ENCODE measurements around the gene OSGEP.

Gene OSGEP

DNA sequence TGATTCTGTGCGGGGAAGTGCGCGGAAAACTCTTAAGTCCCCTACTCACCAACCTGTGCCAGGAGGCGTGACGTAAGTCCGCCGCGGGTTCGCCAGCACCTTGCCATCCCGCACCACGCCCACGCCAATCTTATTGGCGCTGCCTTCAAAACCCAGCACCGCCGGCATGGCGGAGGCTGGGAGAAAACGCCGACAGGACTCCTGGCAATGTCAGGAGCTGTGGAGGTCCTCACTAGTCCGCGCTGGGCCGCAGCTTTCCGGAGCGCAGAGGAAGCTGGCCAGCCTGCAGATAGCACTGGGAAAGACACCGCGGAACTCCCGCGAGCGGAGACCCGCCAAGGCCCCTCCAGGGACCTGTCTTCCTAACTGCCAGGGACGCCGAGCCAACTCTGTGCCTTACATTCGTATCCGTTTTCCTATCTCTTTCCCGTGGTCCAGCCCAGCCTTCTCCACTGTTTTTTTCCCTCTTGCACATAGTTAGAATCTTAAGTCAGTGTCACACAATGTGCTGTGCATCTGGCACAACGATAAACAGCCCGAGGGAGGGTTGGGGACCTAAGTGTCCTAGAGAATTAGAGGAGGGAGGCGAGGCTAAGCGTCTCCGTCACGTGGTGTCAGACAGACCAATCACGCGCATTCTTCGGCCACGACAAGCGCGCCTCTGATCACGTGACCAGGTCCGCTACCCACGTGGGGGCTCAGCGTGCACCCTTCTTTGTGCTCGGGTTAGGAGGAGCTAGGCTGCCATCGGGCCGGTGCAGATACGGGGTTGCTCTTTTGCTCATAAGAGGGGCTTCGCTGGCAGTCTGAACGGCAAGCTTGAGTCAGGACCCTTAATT, at the start of gene OSGEP, which contains the start of gene APEX1:
TSS of gene OSGEP (minus strand) at position 297 of the 839 bp plus-strand sequence. CDS start at position 168, 129 bp downstream.
TSS of gene APEX1 (plus strand) at position 711 of the 839 bp plus-strand sequence. CDS start 420 bp downstream, outside the sequence.
- peak; percentile 98 for DNase-seq

DNA sequence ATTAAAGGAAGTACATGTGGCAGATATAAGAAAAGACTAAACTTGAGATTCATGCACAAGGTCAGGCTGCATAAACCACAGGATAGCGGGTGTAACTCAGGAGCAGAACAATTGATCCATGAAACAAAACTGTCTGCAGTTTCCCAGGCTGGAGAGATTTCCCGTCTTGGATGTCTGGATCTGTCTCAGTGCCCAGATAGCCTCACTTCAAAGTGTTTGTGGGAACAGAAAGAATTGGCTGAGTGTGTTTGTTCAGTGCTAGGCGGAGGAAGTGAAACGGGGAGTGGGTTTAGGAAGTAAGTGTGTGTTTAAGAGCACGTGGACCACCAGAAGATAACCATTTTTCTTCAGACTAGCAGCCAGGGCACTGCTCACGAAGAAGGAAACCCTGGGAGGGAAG, 49.3 kb upstream of the OSGEP start:
- no peak for DNase-seq

DNA sequence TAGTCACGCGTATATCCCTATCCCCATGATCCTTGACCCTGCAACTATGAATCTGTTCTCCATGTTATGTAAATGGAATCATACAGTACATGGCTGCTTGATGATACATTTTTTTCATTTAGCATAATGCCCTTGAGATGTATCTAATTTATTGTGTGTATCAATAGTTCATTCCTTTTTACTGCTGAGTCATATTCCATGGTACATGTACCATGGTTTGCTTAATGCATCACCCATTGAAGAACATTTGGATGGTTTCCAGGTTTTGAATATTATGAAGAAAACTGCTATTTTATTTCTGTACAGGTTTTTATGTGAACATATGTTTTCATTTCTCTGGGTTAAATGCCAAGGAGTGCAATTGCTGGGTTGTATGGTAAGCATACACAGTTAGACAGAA, 46.7 kb upstream of the OSGEP start:
- no peak for DNase-seq

DNA sequence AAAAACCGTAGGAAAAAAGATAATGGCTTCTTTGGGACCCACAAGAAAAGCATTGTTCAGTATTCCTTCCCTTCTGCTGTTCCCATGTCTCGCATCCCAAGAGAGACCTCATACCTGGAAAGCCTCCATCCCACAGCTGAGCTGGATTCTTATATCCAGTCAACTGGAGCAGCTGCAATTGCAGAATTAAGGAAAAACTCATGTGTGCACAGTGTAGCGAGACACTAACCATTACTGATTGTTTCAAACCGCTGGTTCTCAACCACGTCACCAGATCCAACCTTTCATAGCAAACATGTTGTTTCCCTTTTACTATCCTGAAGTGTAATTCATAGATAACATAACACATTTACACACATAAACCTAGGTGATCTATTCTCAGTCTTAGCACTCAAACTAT, 45.3 kb upstream of the OSGEP start:
- DNase-seq = no peak

DNA sequence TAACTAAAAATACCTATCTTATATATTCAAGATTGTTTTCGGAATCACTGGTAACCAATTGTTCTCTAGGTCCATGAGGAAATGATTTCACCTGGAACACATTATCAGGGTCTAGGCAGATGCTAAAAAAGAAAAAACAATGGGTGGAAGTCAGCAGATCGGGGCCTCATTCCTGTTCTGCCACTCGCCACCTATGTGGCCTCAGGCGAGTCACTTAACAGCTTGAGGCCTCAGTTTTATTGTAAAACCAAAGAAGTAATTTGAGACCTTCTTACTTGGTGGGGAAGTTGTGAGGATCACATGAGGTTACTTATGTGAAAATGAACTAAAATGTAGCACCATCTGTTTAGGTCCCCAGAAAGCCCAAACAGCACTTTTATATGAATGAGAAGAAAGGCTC, 44.5 kb upstream of the OSGEP start:
- DNase-seq = no peak

DNA sequence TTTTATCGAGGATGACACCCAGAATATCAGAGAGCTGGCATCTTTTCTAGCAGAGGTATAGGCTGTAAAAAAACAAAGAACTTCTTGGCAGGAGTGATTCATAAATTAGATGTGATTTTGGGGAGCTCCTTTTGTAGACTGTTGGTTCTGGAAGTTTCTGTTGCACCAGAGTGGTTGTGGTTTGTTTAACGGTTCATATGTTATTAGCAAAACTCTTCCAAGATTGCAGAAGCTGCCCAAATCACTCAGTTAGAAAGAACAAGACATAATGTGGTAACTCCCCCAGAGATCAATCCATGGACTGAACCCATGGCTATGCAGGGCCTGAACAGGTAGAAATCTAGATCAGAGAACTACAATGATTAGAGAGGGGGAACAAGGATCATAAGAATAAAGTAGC, 44.0 kb upstream of the OSGEP start:
- no peak for DNase-seq

DNA sequence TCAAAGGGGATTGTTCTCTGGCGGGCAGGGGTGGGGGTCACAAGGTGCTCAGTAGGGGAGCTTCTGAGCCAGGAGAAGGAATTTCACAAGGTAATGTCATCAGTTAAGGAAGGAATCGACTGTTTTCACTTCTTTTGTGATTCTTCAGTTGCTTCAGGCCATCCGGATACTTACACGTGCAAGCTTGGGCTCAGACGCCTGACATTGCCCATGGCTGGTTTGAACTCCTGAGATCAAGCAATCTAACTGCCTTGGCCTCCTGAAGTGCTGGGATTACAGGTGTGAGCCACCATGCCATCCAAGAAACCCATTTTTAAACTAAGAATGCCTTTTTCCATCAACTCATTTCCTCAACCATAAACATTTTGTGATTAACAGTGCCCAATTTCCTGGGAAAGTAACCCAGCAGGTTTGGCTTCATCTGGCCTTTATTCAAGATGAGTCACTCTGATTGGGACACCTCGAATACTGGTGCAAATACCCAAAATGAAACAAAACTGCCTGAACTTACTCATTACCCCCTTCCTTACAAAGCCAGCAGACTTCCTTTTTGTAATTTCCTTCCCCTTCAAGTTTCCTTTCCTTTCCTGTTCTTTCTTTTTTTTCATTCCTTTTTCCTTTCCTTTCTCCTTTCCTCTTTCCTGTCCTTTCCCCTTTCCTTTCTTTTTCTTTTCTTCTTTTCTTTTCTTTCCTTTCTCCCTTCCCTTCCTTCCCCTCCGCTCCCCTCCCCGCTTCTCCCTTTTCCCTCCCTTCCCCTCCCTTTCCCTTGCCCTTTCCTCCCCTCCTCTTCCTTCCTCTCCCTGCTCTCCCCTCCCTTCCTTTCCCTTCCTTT, 40.5 kb upstream of the OSGEP start:
- no peak for DNase-seq

DNA sequence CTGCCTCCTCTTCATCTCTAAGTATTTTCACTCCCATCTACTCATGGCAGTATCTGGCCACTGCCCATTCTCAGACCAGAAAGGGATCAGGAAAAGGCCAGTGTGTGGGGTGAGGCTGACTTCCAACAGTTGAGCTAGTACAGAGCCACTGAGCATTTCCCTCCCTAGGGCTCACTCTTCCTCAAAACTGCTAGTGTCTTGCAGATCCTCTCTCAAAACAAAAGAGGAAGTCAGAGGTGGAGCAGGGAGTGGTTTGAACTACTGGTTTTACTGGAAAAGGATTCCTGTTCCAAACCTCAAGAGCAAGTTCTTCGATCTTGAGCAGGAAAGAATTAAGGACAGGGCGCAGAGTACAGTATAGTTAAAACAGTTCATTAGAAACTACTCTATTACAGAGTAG, 39.0 kb upstream of the OSGEP start:
- DNase-seq = no peak

DNA sequence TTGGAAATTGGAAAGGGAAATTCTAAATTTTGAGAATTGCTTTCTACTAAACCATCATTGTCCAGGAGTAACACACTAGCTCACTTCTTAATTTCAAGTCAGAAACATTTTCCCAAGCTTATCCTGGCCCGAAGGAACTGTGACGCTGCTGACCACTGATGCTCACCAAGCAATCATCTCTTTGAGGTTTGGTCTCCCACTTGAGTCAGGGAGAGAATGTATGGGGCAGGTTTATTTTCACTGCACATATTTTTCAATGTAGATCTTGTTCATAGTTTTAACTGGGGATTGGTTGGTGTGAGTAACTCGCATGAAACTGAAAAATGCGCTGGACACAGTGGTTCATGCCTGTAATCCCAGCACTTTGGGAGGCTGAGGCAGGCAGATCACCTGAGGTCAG, 37.9 kb upstream of the OSGEP start:
- no peak for DNase-seq

DNA sequence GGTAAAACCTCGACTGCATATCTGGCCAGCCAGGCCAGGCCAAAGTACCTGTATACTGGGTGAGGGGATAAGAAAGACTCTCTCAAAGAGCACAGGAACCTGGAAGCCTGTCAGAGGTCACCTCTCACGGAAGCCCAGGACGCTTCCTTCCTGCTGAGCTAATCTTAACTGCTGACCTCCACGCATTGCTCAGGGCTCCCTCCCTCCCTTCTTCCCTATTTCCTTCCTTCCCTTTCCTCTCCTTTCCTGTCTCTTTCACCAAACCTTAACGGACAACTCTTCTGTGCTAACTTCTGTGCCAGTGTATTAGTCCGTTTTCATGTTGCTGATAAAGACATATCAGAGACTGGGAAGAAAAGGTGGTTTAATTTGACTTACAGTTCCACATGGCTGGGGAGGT, 36.0 kb upstream of the OSGEP start:
- no peak for DNase-seq

DNA sequence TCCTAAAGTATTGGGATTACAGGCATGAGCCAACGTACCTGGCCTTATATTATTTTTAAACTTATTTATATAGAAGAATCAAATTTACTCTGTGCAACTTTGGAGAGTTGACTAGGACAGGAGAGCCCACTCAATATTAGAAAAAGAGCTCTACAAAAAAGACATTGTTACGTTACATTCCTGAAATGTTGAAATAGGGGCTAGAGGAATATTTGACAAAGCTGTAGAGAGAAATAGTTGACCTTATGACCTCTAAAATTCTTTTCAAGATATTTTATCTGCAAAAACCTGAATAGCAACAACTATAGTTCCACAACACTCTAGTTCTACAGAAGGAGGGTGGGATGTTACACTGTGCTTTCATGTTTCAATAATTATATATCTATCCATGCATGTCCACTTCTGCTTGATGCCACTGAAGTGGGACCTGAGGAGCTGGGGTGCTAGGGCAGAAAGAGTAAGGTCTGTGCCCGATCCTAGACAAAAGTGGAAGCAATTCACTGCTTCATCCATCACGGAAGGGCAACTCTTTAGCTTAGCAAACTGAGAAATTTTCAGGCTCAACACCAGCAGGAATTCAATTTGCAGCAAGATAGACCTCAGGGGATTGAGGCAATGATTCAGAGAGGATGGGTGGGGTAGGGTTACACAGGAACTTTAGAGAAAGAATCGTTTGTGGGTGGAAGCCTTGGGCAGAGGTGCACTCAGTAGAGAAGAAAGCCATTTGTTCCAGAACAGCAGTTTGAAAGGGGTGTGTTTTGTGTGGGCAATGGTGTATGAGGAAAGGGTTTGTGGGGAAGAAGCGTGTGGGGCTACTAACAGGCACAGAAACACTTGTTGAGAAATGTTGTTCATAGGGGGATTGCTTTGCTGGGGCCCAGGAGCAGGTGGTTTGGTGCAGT, 34.7 kb upstream of the OSGEP start:
- DNase-seq = no peak

DNA sequence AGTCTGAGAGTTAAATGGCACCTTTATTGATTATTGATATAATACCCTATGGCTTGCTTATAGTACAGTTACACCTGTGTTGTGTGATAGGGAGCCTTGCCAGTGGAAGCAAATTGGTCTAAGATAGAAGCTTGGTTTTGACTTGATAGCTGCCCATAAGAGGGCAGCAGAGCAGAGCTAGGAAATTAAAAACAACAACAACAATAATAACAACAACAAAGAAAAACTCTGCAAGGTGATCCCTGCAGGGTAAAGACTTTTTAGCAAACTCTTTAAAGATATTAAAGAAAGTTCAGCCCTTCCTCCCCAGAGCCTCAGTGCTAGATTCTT, 32.7 kb upstream of the OSGEP start:
- no peak for DNase-seq

DNA sequence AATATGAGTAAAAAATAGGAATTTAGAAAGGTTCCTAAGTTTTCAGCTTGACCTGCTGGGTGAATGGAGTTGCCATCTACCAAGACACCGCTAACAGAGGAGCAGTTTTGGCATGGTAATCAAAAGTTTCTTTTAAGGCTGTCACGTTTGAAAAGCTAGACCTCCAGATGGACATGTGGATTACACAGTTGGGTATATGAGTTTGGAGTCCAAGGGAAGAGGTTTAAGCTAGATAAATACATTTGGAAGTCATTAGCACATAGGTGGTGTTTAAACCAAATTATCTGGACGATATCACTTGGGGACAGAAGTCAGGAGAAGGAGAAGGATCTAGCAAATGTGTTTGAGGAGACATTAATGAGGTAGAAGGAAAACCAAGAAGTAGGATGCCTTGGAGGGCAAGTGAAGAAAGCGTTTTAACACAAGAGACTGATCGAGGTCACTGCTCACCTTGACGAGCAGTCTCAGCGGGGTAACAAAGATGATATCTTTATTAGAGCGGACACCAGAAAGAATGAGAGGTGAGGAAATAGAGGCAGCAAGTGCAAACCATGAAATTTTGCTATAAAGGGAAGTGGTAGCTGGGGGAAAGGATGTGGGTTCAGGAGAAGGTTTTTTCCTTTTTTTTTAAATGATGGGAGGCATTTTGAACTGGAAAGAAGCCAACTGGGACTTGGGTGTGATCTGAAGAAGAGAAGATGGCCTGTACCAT, 32.2 kb upstream of the OSGEP start:
- no peak for DNase-seq

DNA sequence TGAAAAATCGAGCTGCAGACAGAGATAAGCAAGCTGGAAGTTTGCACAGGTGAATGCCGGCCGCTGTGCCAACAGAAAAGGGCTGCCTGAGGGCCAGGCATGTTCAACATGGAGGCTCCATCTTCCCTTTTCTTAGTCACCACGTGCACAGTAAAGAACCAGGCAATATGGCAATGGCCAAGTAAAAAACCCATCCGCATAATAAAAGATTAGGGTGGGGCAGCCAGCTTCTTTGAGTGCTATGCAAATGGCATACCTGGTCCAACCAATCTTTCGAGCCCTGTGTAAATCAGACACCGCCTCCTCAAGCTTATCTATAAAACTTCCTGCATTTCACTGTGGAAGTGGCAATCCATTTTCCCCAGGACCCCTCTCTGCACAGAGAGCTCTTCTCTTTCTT, 31.3 kb upstream of the OSGEP start:
- DNase-seq = no peak

DNA sequence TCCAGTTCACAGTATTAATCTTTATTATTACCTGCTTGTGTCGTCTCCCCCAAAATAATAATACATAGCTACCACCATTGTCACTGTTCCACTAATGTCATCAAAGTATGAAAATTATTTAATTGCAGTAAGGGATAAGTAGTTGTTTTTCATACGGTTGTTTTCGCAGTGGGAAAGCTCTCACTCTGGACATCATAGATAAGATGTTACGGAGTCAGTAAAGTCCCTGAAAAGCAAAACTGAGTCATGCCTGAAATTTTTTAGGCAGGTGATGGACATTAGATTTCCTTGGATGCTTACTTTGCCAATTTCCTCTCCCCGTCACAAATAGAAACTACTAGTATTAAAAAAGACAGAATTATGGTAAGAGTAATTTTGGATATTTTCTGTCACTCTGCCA, 27.8 kb upstream of the OSGEP start:
- DNase-seq = no peak

DNA sequence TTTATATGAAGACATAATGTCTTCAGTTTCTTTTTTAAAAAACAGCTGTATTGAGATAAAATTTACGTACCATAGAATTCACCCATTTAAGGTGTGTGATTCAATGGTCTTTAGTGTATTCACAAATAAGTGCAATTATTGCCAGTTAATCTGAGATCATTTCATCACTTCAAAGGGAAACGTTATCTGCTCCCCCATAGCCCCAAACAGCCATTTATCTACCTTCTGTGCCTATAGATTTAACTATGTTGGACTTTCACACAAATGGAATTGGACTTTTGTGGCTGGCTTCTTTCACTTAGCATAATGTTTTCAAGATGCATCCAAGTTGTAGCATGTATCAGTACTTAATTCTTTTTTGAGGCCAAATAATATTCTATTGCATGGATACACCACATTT, 24.3 kb upstream of the OSGEP start:
- no peak for DNase-seq

DNA sequence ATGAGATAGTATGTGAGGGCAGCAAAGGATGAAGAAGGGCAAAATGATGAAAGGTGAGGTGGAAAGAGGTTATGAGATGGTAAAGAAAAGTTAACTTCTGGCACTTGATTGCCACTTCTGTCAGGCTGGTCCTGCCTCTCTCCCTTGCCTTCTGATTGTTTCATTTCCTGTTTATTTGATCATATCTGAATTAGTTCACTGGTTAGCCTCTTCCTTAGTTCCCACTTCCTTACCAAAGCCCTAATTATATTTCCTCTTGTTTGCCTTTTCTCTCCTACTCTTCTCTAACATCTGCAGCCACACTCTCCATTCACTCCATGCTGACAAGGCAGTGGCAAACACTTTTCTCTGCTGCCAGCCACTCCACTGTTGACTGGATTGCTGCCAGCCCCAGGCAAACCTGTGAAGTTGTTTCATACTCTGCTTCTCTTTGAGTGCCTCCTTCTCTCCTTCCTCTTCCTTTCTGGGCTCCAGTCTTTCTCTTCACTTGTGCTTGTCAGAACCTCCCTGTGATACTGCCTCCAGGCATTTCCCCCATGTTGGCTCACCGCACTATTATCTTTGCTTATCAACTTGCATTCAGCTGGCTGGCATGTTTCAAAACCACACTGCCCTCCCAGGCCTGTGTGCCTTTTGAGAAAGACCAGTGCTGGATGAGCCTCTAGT, 22.7 kb upstream of the OSGEP start:
- DNase-seq = peak; percentile 25

DNA sequence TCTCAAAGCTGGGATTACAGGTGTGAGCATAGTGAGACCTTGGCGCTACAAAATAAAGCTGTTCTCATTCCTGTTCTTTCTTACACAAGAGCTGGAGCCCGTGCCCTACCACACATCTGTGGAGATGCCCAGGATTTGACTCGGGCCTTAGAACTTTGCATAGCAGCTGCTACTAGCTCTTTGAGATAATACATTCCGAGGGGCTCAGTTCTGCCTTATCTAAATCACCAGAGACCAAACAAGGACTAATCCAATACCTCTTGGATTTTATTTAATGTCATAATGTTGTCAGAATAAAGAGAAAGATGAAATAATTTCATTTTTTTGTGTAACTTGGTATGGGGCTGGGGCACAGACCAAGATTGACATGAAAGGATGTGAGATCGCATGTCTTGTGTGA, 22.2 kb upstream of the OSGEP start:
- DNase-seq = no peak

DNA sequence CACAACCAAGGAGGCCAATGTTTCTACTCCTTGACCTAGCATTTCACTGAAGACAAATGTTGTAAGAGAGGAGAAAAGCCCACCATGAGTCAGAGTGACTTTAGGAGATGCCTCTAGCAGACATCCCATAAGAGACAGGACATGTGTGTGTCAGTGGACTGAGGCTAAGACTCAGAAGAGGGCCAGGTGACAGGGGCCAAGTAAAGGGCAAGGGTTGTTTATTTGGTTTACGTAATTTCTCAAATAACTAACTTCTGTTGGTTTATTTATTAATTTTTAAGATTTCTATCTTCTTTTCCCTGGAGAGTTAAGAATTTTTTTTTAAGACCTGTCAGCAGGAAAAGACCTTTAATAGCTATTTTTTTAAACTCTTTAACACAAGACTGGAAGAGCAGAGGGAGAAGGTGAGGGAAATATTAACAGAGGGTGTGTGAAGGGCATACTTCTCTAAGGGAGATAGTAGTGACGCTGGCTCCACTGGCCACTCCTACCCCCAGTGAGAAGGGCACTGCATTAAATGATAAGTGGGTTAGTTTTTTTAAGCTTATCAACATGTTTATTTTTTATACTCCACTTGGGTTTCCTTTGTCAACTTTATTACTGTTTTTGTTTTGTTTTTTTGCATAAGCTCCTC, 18.0 kb upstream of the OSGEP start:
- DNase-seq = no peak

DNA sequence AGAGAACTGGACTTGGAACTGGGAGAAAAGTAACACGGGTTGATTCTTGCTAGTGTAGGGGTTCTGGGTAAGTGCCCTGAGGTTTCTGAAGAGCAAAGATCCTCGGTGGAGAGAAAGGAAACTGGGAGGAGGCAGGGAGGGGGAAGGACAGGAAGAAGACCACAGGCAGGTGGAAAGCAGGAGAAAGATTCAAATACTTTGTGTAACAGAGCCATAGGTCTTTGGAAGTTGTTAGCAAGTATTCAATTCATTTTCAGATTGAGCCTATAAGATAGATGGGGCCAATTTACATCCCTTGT, 15.9 kb upstream of the OSGEP start:
- DNase-seq = no peak

DNA sequence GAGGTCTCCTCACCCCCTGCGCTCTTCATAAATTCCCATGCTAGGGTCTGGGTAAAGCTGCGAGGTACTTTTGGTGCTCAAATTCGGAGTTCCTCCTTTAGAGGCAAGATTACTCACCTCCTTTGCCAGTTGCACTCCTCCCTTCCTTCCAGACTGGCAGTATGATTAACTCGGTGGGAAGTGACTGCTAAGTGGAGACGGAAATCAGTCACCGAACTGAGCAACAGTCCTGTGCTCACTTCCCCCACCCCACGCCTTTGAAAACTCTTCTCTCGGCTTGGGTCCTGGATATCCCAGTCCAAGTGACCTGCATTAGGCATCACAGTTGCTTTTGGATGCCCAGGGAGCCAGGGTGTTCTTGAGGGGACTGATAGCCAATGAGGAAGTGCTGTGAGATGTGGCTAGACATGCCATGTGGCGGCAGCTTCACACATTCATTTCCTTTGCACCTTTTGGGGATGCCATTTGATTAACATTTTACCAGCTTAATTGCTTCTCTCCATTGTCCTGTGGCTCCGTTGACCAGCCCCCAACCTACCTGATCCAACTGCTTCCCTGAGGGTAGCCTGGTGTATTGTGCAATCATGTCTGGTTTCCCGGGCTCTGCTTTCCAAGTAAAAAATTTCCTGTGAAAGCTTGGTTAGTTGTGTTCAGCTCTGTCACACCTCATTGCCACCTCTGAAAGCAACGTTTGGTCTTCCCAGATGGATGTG, 15.4 kb upstream of the OSGEP start:
- DNase-seq = peak; percentile 65
